OCI-LY1 (cell line): ENCODE measurements around the gene DET1.
"Not testable (repeated sequence)": the region's sequence is repeated elsewhere in the genome, so short reads cannot be mapped to it uniquely, and the experiment has no call there.

Source experiments
- EZH2 ChIP-seq: fragments of 200-600 bp; sonication (generic), shearing (Covaris generic); IDR thresholded peaks from 2 replicates; pipeline ENCODE4 v1.8.0; 2017; ENCODE audit warnings: borderline replicate concordance, mixed run types, mild to moderate bottlenecking, antibody characterized with exemption, low read length, moderate library complexity, mixed read lengths
- TF ChIP-seq, protein P1 (sequence below): fragments of 200-600 bp; sonication (generic), shearing (Covaris generic); IDR thresholded peaks from 2 replicates; pipeline ENCODE4 v1.5.1; 2017; ENCODE audit warnings: mild to moderate bottlenecking, antibody characterized with exemption, low read length, moderate library complexity, mixed read lengths

DNA sequence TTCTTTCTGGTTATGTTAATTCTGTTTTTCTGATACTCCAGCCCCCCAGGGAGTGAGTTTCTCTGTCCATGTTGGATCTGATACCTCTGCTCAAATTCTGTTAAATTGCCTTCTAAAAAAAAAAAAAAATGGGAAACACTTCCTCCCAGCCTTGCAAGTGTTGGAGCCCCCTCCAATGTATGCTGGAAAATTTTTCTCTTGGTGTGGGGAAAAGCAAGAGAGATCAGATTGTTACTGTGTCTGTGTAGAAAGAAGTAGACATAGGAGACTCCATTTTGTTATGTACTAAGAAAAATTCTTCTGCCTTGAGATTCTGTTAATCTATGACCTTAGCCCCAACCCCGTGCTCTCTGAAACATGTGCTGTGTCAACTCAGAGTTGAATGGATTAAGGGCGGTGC, 6.1 kb downstream of the DET1 start:
- TF ChIP-seq, protein P1, sequence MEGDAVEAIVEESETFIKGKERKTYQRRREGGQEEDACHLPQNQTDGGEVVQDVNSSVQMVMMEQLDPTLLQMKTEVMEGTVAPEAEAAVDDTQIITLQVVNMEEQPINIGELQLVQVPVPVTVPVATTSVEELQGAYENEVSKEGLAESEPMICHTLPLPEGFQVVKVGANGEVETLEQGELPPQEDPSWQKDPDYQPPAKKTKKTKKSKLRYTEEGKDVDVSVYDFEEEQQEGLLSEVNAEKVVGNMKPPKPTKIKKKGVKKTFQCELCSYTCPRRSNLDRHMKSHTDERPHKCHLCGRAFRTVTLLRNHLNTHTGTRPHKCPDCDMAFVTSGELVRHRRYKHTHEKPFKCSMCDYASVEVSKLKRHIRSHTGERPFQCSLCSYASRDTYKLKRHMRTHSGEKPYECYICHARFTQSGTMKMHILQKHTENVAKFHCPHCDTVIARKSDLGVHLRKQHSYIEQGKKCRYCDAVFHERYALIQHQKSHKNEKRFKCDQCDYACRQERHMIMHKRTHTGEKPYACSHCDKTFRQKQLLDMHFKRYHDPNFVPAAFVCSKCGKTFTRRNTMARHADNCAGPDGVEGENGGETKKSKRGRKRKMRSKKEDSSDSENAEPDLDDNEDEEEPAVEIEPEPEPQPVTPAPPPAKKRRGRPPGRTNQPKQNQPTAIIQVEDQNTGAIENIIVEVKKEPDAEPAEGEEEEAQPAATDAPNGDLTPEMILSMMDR, result not testable (repeated sequence)
- TF ChIP-seq EZH2, result not testable (repeated sequence)
